Endodermal cell (in vitro differentiated cells): ENCODE data around the gene HEATR9. TPM values are rescaled to one million over a fixed set of nuclear protein-coding genes. Genes with fewer than 3 reads are reported as not detected.

ENCODE experiments used
- DNase-seq: peaks from one replicate; pipeline ENCODE4 v3.0.0-alpha.2; 2017
- H3K27ac ChIP-seq: 2 replicates; pipeline ENCODE4 v1.5.1; 2013; ENCODE audit warnings: mild to moderate bottlenecking, low read depth, low read length, moderate library complexity
- H3K27me3 ChIP-seq: 2 replicates; pipeline ENCODE4 v1.6.1; 2013; ENCODE audit warnings: mild to moderate bottlenecking, low read length, moderate library complexity; ENCODE audit not compliant: insufficient read depth, control insufficient read depth, poor library complexity, severe bottlenecking
- H3K36me3 ChIP-seq: 2 replicates; pipeline ENCODE4 v1.7.0; 2013; ENCODE audit warnings: mild to moderate bottlenecking, low read length, moderate library complexity; ENCODE audit not compliant: control insufficient read depth, insufficient read depth
- H3K4me1 ChIP-seq: one replicate; pipeline ENCODE4 v1.7.0; 2013; ENCODE audit warnings: low read length; ENCODE audit not compliant: control insufficient read depth, insufficient read depth
- H3K4me3 ChIP-seq: 2 replicates; pipeline ENCODE4 v1.5.1; 2013; ENCODE audit warnings: mild to moderate bottlenecking, low read length, moderate library complexity
- H3K9ac ChIP-seq: 2 replicates; pipeline ENCODE4 v1.6.1; 2013; ENCODE audit warnings: mild to moderate bottlenecking, low read length, moderate library complexity; ENCODE audit not compliant: poor library complexity, severe bottlenecking; ENCODE audit errors: extremely low read depth
- H3K9me3 ChIP-seq: 2 replicates; pipeline ENCODE4 v1.6.1; 2013; ENCODE audit warnings: mild to moderate bottlenecking, low read length, moderate library complexity; ENCODE audit not compliant: control insufficient read depth
- H3K27ac Mint-ChIP-seq: 2 replicates; pipeline ENCODE4 v1.8.0; 2020; ENCODE audit warnings: mixed read lengths
- H3K27me3 Mint-ChIP-seq: 2 replicates; pipeline ENCODE4 v1.8.0; 2021; ENCODE audit warnings: mild to moderate bottlenecking, mixed read lengths; ENCODE audit not compliant: insufficient read depth
- H3K36me3 Mint-ChIP-seq: 2 replicates; pipeline ENCODE4 v1.8.0; 2020; ENCODE audit warnings: low read depth, mixed read lengths
- H3K4me1 Mint-ChIP-seq: 2 replicates; pipeline ENCODE4 v1.8.0; 2020; ENCODE audit warnings: mixed read lengths
- H3K4me3 Mint-ChIP-seq: 2 replicates; pipeline ENCODE4 v1.8.0; 2020; ENCODE audit warnings: mild to moderate bottlenecking, moderate library complexity, mixed read lengths
- H3K9me3 Mint-ChIP-seq: 2 replicates; pipeline ENCODE4 v1.8.0; 2020; ENCODE audit warnings: mild to moderate bottlenecking, mixed read lengths
- CTCF ChIP-seq: fragments of 200-600 bp; sonication (generic); conservative IDR thresholded peaks from 2 replicates; pipeline ENCODE4 v1.5.0; 2021; ENCODE audit warnings: antibody characterized with exemption, mild to moderate bottlenecking
- WGBS, 2 experiments: methylation state at CpG; one replicate each; pipeline versions ENCODE4 v1.1.5 to v1.1.7; 2013; ENCODE audit warnings: missing lambda C conversion rate in 2 of 2, mixed read lengths in 1 of 2; ENCODE audit not compliant: insufficient coverage in 1 of 2, insufficient read length in 1 of 2; 5-methylcytosine and 5-hydroxymethylcytosine counted together
- total RNA-seq, 2 donors: library from RNA; stranded (reverse); fragmentation: NEBNext Ultra II Directional in 1 of 2; extraction: Animal tissue kit (Norgen Biotek cat#: 25700) in 1 of 2; gene quantifications; 2 replicates in 1 of 2; 3 replicates in 1 of 2; pipeline ENCODE4 v1.2.1, GENCODE V29; 2021

Gene HEATR9
- total RNA-seq, 2 donors from 2014 or later = not detected

- DNase-seq = peak; percentile 89
- Mint-ChIP-seq H3K4me1 (peaks cover 3% of the 10 kb centered on the region), H3K27ac (no peak overlapping the region), H3K27me3 (no peaks in the 10 kb centered on the region), H3K9me3 (no peaks in the 10 kb centered on the region), H3K4me3 (no peak overlapping the region), H3K36me3 (peaks cover 56% of the 10 kb centered on the region)
- Histone ChIP-seq H3K27ac (no peak overlapping the region), H3K4me1 (no peaks in the 10 kb centered on the region), H3K4me3 (no peak overlapping the region), H3K9me3 (no peaks in the 10 kb centered on the region), H3K36me3 (peaks cover 69% of the 10 kb centered on the region), H3K27me3 (no peaks in the 10 kb centered on the region), H3K9ac (no peak overlapping the region)
- TF ChIP-seq CTCF = peak; percentile 86
- 80 to 94% methylated on average over 3 to 7 of the region's 7 CpGs for WGBS, 2 experiments
Observed at GRCh38 chr17:35849469-35850348, 19.0 kb downstream of the HEATR9 start.

GRCh38 chr17:35847633-35848373, 20.9 kb downstream of the HEATR9 start:
- Histone ChIP-seq H3K4me1 (no peaks in the 10 kb centered on the region), H3K27me3 (no peaks in the 10 kb centered on the region), H3K27ac (peak overlapping the region; percentile 19), H3K4me3 (no peak overlapping the region), H3K9ac (no peak overlapping the region), H3K9me3 (no peaks in the 10 kb centered on the region), H3K36me3 (peaks cover 77% of the 10 kb centered on the region)
- 94 to 100% methylated on average over 3 to 4 of the region's 4 CpGs for WGBS, 2 experiments
- TF ChIP-seq CTCF = no peak
- DNase-seq = no peak
- Mint-ChIP-seq H3K27ac (peak overlapping the region; percentile 2), H3K9me3 (no peaks in the 10 kb centered on the region), H3K36me3 (peaks cover 62% of the 10 kb centered on the region), H3K4me1 (peaks cover 3% of the 10 kb centered on the region), H3K27me3 (no peaks in the 10 kb centered on the region), H3K4me3 (no peak overlapping the region)

- H3K9me3 ChIP-seq = no peaks in the 10 kb centered on the region
- TF ChIP-seq CTCF = no peak
- no peaks in the 10 kb centered on the region for H3K4me1 ChIP-seq
- 80% methylated on average over 1 of the region's 2 CpGs; no CpG with 5 or more reads in 1 of the 2 experiments for WGBS, 2 experiments
- H3K36me3 Mint-ChIP-seq = peaks cover 66% of the 10 kb centered on the region
- H3K27ac Mint-ChIP-seq = no peak overlapping the region
- peaks cover 80% of the 10 kb centered on the region for H3K36me3 ChIP-seq
- peaks cover 3% of the 10 kb centered on the region for H3K4me1 Mint-ChIP-seq
- no peak overlapping the region for H3K27ac ChIP-seq
- no peak for DNase-seq
- H3K4me3 ChIP-seq = no peak overlapping the region
- no peak overlapping the region for H3K4me3 Mint-ChIP-seq
- no peaks in the 10 kb centered on the region for H3K27me3 ChIP-seq
- no peak overlapping the region for H3K9ac ChIP-seq
- no peaks in the 10 kb centered on the region for H3K27me3 Mint-ChIP-seq
- no peaks in the 10 kb centered on the region for H3K9me3 Mint-ChIP-seq
Observed at GRCh38 chr17:35847006-35847405, 21.7 kb downstream of the HEATR9 start.
